ENCODE data around the gene LAT. TPM values are rescaled to one million over a fixed set of nuclear protein-coding genes. Genes with fewer than 3 reads are reported as not detected.

The LAT gene
- total RNA-seq, 1 experiment from 2014 or later: 4.3 TPM

DNA sequence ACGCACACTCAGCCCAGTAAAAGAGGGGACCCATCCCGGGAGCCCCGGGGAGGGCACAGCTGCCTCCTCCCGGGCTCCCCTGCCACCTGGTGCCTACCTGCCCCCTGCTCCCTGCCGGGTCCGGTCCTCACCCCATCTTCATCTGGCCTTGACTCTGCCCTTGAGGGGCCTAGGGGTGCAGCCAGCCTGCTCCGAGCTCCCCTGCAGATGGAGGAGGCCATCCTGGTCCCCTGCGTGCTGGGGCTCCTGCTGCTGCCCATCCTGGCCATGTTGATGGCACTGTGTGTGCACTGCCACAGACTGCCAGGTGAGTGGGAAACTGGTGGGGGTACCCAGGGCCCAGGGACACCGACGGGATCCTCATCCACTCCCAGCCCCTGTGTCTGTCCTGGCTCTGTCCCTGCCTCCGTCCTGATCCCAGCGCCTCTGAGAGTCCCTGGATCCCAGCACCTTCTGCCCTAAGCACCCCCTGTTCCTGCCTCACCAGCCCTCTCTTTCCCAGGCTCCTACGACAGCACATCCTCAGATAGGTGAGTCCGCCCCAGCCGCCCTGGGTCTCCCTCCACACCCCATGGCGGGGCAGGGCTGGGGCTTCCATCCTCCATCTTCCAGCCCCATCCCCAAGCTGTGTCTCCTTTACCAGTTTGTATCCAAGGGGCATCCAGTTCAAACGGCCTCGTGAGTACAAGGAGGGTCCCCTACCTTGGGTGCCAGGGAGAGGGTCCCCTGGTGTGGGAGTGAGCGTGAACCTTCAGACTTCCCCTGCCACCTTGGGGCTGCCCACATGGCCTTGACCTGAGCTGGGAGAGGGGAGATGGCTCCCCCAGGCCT, 574 bp downstream of the LAT start:
- Histone ChIP-seq H4K20me1 (ENCODE audit: control insufficient read depth, insufficient read depth, insufficient read length) (no peaks in the 10 kb centered on the region), H3K27ac (ENCODE audit: insufficient read length, low read depth, low read length) (no peak overlapping the region), H4K5ac (ENCODE audit: insufficient read length, low read depth, low read length) (no peak overlapping the region), H2AK5ac (ENCODE audit: insufficient read length, low read length) (no peak overlapping the region), H3K4ac (ENCODE audit: low read depth, low read length) (no peak overlapping the region), H4K8ac (replicated peaks; ENCODE audit: insufficient read length, low read depth, low read length) (no peak overlapping the region), H2BK12ac (ENCODE audit: insufficient read length, low read depth, low read length) (no peak overlapping the region), H3K79me1 (ENCODE audit: insufficient read depth, low read depth, low read length, poor library complexity, severe bottlenecking) (no peaks in the 10 kb centered on the region), H3K14ac (ENCODE audit: insufficient read depth, low read length) (no peak overlapping the region), H2BK5ac (ENCODE audit: insufficient read length, low read length) (no peak overlapping the region), H3K18ac (ENCODE audit: insufficient read length, low read depth, low read length) (no peak overlapping the region), H3K23ac (ENCODE audit: insufficient read length, low read depth, low read length) (no peak overlapping the region), H2BK15ac (ENCODE audit: low read depth, low read length) (no peak overlapping the region), H3K23me2 (ENCODE audit: insufficient read length, low read depth, low read length, poor library complexity, severe bottlenecking) (no peaks in the 10 kb centered on the region), H3K4me1 (ENCODE audit: insufficient read depth, low read length) (no peaks in the 10 kb centered on the region), H3K79me2 (ENCODE audit: insufficient read depth, low read length) (no peaks in the 10 kb centered on the region), H3T11ph (ENCODE audit: low read length) (no peak overlapping the region), H3K27me3 (ENCODE audit: insufficient read depth, low read length) (no peaks in the 10 kb centered on the region), H3K4me2 (ENCODE audit: insufficient read depth, insufficient read length, low read length) (no peak overlapping the region), H3K9me3 (ENCODE audit: control insufficient read depth, low read depth, low read length) (no peaks in the 10 kb centered on the region), H3K56ac (ENCODE audit: insufficient read length, low read depth, low read length) (no peak overlapping the region), H3K9ac (ENCODE audit: extremely low read depth, insufficient read length, low read length) (no peak overlapping the region), H2BK20ac (ENCODE audit: low read depth, low read length, poor library complexity, severe bottlenecking) (no peak overlapping the region), H2BK120ac (ENCODE audit: low read depth, low read length, poor library complexity, severe bottlenecking) (no peak overlapping the region), H4K91ac (ENCODE audit: insufficient read length, low read depth, low read length) (no peak overlapping the region), H2AFZ (ENCODE audit: low read length) (no peak overlapping the region)
- WGBS (ENCODE audit: extremely low coverage, insufficient read length, low lambda C conversion rate): no CpG with 5 or more reads among the region's 19 CpGs
- H3K9me3 Mint-ChIP-seq: peaks cover 4 to 6% of the 10 kb centered on the region in 2 experiments; a peak in 3 of 5 replicates
- no peaks in the 10 kb centered on the region for H3K27me3 Mint-ChIP-seq (ENCODE audit: low read depth)
- H3K4me1 Mint-ChIP-seq: no peaks in the 10 kb centered on the region
- no peak overlapping the region for H3K4me3 Mint-ChIP-seq
- peaks cover 15 to 35% (median 35%) of the 10 kb centered on the region in 3 experiments for H3K36me3 Mint-ChIP-seq (ENCODE audit: insufficient read depth in 1 of 3, low read depth in 3 of 3)
- TF ChIP-seq CTCF (conservative IDR thresholded peaks at IDR 0.05): no peak
- no peak for DNase-seq
- no peak overlapping the region for H3K27ac Mint-ChIP-seq
